Activated CD8-positive, alpha-beta memory T cell treated with anti-CD3 and anti-CD28 coated beads, Interleukin-2, amount 50 U/mL, for 4 hours (primary cell): ENCODE measurements around the gene DPF1.
"Not testable (repeated sequence)": the region's sequence is repeated elsewhere in the genome, so short reads cannot be mapped to it uniquely, and the experiment has no call there.

Source experiments
- DNase-seq: peaks from one replicate; pipeline ENCODE4 v3.0.0-alpha.2; 2020

The DPF1 gene

GRCh38 chr19:38250428-38250820 lies 26.4 kb upstream of the DPF1 start:
- no peak for DNase-seq

GRCh38 chr19:38248421-38248820 lies 24.4 kb upstream of the DPF1 start:
- no peak for DNase-seq

DNA sequence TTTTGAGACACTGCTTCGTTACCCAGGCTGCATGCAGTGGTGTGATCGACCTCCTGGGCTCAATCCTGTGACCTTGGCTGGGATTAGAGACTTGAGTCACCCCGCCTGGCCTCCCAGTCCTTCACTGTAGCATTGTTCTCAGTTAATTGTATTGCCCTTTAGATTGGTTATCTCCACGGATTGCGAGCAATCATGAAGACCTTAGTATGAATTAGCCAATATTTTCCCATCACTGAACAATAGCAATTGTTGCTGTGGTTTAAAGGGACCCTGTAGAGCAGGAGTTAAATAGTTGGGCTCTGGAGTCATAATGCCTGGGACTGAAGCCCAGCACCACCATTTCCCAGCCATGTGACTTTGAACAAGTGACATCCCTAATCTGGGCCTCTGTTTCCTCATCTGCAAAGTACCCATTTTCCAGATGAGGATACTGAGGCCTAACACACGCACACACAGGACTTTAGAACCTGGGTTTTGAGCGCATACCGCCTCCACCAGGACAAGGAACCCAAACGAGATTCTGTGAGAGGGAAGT lies 23.8 kb upstream of the DPF1 start:
- DNase-seq, result no peak

- DNase-seq, result no peak
These were observed 23.1 kb upstream of the DPF1 start for GRCh38 chr19:38247126-38247525.

DNA sequence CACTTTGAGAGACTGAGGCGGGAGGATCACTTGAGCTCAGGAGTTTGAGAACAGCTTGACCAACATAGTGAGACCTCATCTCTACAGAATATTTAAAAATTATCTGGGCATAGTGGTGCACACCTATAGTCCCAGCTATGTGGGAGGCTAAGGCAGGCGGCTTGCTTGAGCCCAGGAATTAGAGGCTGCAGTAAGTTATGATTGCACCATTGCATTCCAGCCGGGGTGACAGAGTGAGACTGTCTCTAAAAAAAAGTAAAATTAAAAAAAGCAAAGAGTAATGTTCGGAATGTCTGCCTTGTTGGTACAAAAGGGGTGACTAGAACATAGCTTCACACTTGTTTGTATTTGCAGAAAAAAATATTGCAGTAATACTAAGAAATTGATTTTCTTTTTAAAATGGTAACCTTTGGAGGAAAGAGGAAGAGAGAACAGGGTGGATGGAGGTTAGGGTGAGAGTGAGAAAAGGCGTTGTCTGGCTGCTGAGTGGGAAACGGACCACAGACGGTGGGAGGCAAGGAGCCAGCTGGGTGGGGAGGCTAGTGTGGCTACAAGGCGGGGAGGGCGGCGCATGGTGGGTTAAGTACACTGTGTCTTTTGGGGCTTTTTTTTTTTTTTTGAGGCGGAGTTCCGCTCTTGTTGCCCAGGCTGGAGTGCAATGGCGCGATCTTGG lies 21.9 kb upstream of the DPF1 start:
- no peak for DNase-seq

DNA sequence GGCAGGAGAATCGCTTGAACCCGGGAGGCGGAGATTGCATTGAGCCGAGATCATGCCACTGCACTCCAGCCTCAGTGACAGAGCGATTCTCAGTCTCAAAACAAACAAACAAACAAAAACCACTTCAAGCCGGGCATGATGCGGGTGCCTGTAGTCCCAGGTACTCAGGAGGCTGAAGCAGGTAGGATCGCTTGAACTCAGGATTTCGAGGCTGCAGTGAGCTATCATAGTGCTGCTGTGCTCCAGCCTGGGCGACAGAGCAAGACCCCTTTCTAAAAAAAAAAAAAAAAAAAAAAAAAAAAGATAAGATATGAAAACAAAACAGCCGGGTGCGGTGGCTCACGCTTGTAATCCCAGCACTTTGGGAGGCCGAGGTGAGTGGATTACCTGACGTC lies 19.3 kb upstream of the DPF1 start:
- no peak for DNase-seq

- DNase-seq, result no peak
These were observed 15.8 kb upstream of the DPF1 start for GRCh38 chr19:38239816-38240215.

DNA sequence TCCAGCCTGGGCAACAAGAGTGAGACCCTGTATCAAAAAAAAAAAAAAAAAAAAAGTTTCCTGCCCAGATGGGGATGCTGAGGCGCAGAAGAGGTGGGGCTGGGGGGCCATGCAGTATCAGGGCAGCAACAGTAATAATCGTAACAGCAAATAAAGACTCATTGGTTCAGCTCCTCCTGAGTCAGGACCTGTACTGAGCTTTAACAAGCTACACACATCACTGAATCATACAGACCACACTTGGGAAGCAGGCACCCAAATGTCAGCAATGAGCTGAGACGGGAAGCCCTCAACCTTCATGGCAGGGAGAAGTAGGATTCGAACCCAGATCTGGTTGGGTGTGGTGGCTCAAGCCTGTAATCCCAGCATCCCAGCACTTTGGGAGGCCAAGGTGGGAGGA lies 10.6 kb upstream of the DPF1 start:
- no peak for DNase-seq

DNA sequence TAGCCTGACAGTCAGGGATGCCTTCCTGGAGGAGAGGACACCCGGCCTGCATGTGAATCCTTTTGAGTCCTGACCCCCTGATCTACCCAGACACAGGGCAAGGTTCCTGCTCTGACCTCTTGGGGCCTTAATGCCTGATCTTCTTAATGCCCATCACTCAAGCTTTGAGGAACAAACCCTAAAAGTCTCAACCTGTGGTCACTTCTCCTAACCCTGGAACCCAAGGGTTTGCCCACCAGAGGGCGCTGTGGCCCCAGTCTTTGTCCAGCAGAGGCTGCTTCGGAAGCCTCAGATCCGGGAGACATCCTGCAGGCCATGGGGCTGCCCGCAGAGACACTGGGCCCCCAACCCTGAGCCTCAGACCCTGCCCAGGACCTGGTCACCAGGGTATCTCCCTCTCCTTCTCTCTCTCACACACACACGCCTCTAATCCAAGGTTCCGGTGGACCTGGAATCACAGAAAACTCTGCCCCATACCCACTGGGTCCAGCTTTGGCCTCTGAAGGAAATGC lies 9.8 kb upstream of the DPF1 start:
- peak; percentile 76 for DNase-seq

DNA sequence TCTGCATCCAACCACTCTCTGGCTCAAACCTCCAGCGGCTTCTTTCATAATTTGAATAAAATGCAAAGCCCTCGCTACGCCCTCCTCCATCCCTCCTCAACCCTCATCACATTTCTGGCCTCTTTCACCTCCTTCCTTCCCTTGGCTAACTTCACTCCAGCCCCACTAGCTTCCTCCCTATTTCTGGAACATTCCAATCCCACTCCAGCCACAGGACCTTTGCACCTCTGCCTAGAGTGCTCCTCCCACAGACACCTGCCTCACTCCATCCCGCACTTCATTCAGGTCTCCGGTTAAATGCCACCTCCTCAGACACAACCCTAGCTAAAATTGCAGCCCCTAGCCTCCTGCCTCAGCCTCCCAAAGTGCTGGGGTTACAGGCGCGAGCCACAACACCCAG lies 7.9 kb upstream of the DPF1 start:
- no peak for DNase-seq

- DNase-seq, result not testable (repeated sequence)
These were observed 6.6 kb upstream of the DPF1 start for GRCh38 chr19:38230506-38231133.

DNA sequence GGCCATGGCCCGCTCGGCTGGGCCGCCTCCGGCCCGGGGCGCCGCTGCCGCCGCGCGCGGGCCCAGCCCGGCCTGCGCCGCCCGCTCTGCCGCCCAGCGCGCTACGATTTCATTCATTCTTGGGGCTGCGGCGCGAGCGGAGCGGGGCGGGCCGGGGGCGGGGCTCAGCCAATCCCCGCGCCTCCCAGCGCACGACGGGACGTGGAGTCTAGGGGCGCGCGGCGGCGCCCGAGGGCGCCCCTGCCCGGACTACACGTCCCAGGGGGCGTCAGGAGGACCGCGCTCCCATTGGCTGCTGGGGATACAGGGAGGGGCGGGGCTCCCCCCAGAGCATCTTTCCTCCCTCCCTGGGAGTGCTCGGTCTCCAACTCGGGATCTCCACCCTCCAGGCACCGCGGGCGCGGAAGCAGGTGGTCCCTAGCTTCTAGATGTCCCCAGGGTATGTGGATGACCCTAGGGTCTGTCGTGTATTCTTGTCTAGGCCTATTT lies 5.6 kb upstream of the DPF1 start:
- DNase-seq, result peak; percentile 55

- no peak for DNase-seq
These were observed 4.7 kb upstream of the DPF1 start for GRCh38 chr19:38228491-38229439.

GRCh38 chr19:38228005-38228377 lies 4.0 kb upstream of the DPF1 start:
- no peak for DNase-seq

GRCh38 chr19:38227287-38228004 lies 3.4 kb upstream of the DPF1 start:
- no peak for DNase-seq

DNA sequence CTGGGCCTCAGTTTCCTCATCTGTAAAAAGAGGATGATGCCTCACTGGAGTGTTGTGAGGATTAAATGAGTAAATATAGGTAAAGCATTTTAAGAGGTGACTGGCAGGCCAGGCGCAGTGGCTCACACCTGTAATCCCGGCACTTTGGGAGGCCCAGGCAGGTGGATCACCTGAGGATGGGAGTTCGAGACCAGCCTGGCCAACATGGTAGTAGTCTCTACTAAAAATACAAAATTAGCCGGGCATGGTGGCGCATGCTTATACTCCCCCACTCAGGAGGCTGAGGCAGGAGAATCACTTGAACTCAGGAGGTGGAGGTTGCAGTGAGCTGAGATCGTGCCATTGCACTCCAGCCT lies 819 bp upstream of the DPF1 start:
- DNase-seq, result not testable (repeated sequence)

DNA sequence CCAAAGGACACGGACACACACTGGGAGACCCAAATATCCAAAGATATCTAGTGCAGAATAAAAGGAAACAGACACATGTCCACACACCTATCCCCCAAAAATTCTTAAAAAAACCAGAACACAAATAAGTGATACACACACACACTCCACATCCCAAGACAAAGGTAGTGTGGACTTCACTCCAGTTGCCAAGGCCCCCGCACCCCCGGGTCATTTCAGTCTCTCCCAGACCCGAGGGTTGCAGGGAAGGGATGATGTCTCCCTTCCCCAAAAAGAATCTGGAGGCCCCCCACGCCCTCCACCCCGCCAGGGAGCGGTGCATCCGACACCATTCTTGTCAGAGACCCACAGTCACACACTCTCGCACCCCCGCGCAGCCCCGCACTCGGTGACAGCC lies 407 bp downstream of the DPF1 start:
- DNase-seq, result no peak

DNA sequence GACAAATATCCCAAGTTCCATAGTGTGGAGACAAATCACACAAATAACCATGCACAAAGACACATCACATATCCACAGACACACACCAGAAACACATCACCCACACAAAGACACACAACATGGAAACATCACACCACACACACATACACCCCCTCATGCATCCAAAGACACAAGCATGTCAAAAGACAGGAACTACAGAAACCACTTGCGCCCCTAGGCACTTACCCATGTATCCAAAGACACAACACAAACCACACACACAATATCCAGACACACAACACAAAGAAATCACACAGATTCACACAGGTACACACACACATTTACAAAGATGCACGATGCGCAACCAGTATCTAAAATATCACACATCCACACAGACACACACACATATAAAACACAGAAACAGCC lies 901 bp downstream of the DPF1 start:
- DNase-seq, result no peak

DNA sequence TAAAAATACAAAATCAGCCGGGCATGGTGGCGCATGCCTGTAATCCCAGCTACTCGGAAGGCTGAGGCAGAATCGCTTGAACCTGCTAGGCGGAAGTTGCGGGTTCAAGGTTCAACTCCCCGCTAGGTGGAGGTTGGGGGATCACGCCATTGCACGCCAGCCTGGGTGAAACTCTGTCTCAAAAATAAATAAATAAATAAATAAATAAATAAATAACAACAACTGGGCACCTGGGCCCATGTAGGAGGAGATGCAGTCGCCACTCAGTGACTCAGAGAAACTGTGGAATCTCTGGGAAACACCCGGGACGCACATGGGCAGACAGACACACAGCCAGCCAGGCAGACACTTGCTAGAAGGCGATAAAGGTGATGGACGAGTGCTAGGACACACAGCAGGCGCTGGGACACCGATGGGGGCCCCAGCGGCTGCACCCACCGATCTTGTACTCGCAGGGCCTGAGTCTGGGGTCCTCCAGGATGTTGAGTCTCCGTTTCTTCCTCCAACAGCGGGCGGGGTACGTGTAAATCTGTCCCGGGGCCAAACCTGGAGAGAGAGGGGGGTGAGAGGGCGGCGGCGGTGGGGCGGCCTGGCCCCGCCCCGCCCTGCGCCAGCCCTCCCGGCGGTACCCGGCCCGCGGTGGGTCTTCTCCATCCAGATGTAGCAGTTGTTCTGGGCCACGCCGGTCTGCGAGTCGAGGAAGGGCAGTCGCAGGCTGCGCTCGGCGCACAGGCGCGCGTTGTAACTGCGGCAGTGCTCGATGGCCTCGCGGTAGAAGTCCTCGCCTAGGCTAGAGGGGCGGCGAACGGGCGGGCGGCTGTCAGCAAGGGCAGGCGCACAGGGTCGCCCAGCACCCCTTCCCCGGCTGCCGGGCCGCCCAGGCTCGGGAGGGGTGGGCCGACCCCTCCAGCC lies 1.8 kb downstream of the DPF1 start:
- DNase-seq, result no peak

- no peak for DNase-seq
These were observed 2.6 kb downstream of the DPF1 start for GRCh38 chr19:38221421-38221820.

DNA sequence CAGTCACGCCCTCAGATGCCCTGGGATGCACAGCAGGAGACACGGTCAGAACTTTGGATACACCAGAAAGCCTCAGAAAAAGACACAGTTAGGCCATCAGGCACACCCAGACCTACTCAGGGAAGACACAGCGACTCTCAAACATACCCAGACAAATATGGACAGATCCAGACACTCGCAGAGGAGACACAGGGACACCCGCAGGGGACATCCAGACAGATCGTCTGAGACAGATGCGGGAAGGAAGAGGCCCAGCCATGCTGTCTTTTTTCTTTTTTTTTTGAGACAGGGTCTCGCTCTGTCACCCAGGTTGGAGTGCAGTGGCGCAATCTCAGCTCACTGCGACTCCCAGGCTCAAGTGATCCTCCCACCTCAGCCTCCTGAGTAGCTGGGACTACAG lies 4.8 kb downstream of the DPF1 start:
- no peak for DNase-seq

GRCh38 chr19:38218204-38218603 lies 5.8 kb downstream of the DPF1 start:
- DNase-seq, result no peak
